ENCODE results near the gene LRP11.
"Not testable (repeated sequence)": the region's sequence is repeated elsewhere in the genome, so short reads cannot be mapped to it uniquely, and the experiment has no call there.

LRP11 gene

GRCh38 chr6:149846321-149846720, 17.8 kb downstream of the LRP11 start:
- no peak for DNase-seq

- DNase-seq, result no peak
These were observed 18.6 kb downstream of the LRP11 start for GRCh38 chr6:149845549-149845948.

GRCh38 chr6:149844480-149844879, 19.7 kb downstream of the LRP11 start:
- no peak for DNase-seq

- DNase-seq, result not testable (repeated sequence)
These were observed 20.1 kb downstream of the LRP11 start for GRCh38 chr6:149844036-149844435.

- no peak for DNase-seq
These were observed 21.0 kb downstream of the LRP11 start for GRCh38 chr6:149843051-149843633.

GRCh38 chr6:149842331-149842730, 21.8 kb downstream of the LRP11 start:
- no peak for DNase-seq

- DNase-seq, result peak; percentile 86
These were observed 23.6 kb downstream of the LRP11 start for GRCh38 chr6:149840345-149841075.

- DNase-seq, result no peak
These were observed 29.4 kb downstream of the LRP11 start for GRCh38 chr6:149834513-149835481.

- no peak for DNase-seq
These were observed 30.5 kb downstream of the LRP11 start for GRCh38 chr6:149833651-149834050.

- DNase-seq, result no peak
These were observed 32.8 kb downstream of the LRP11 start for GRCh38 chr6:149831308-149831820.

- DNase-seq, result no peak
These were observed 33.3 kb downstream of the LRP11 start for GRCh38 chr6:149830731-149831307.

GRCh38 chr6:149825292-149825691, 38.9 kb downstream of the LRP11 start:
- DNase-seq, result no peak

- DNase-seq, result no peak
These were observed 41.1 kb downstream of the LRP11 start for GRCh38 chr6:149823013-149823412.

- no peak for DNase-seq
These were observed 42.7 kb downstream of the LRP11 start for GRCh38 chr6:149821492-149821891.

GRCh38 chr6:149820506-149820905, 43.7 kb downstream of the LRP11 start:
- DNase-seq, result no peak

GRCh38 chr6:149815788-149816187, 48.4 kb downstream of the LRP11 start:
- no peak for DNase-seq

GRCh38 chr6:149813351-149813750, 50.8 kb downstream of the LRP11 start:
- no peak for DNase-seq

- DNase-seq, result no peak
These were observed 54.4 kb downstream of the LRP11 start for GRCh38 chr6:149809798-149810197.

GRCh38 chr6:149806127-149806526, 58.0 kb downstream of the LRP11 start:
- no peak for DNase-seq

GRCh38 chr6:149783551-149783950, 80.6 kb downstream of the LRP11 start:
- DNase-seq, result no peak

GRCh38 chr6:149782337-149782736, 81.8 kb downstream of the LRP11 start:
- no peak for DNase-seq

GRCh38 chr6:149781715-149782114, 82.4 kb downstream of the LRP11 start:
- no peak for DNase-seq

- DNase-seq, result no peak
These were observed 84.6 kb downstream of the LRP11 start for GRCh38 chr6:149779644-149779963.
